Bladder microvascular endothelial cell (primary cell): ENCODE data around the gene SMC2. TPM values are rescaled to one million over a fixed set of nuclear protein-coding genes. Genes with fewer than 3 reads are reported as not detected.

Experiments used
- total RNA-seq: library from RNA; depleted of rRNA; stranded (reverse); fragments of >200 nt; gene quantifications from 2 replicates; pipeline ENCODE4 v1.2.3, GENCODE V29; 2014

The SMC2 gene
- 17.2 and 17.9 TPM in 2 replicates for total RNA-seq

GRCh38 chr9:104093647-104094533 lies at the start of gene SMC2:
Gene SMC2, plus strand, starts transcription at chr9:104094309. Its CDS starts 1,076 bp downstream, at chr9:104095385.

